Stimulated activated CD8-positive, alpha-beta memory T cell treated with anti-CD3 and anti-CD28 coated beads, Interleukin-15, amount 100 ng/mL, for 24 hours (primary cell): ENCODE measurements around the gene DACH1.

Experiments used
- DNase-seq: peaks from one replicate; pipeline ENCODE4 v3.0.0-alpha.2; 2020; ENCODE audit warnings: low read depth

The DACH1 gene

DNA sequence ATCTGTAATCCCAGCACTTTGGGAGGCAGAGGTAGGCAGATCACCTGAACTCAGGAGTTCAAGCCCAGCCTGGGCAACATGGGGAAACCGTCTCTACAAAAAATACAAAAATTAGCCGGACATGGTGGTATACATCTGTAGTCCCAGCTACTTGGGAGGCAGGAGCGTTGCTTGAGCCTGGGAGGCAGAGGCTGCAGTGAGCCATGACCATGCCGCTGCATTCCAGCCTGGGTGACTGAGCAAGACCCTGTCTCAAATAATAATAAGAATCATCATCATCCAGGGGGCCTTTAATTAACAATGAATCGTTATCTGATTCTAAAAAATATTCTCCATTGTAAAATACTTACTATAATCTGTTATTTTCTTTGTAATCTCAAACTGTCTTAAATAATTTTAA is 283.4 kb downstream of the DACH1 start:
- DNase-seq = no peak

- no peak for DNase-seq
Observed at GRCh38 chr13:71580614-71581013, 286.4 kb downstream of the DACH1 start.

DNA sequence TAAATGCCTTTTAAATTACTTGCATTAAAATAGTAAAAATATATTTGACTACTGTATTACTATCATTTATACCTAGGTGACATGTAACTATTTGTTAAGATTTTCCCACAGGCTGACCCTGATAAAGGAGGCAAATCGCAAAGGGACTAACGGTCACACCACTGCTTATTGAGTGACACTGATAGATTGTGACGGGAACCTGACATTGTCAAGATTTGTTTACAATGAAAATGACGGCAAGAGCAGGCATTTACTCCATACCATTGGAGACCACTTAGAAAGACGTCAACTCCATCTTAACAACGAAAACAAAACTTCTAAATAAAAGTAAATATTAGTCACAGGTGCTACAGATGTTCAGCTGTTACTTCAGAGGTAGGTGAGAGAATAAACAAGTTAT is 289.0 kb downstream of the DACH1 start:
- DNase-seq = no peak

DNA sequence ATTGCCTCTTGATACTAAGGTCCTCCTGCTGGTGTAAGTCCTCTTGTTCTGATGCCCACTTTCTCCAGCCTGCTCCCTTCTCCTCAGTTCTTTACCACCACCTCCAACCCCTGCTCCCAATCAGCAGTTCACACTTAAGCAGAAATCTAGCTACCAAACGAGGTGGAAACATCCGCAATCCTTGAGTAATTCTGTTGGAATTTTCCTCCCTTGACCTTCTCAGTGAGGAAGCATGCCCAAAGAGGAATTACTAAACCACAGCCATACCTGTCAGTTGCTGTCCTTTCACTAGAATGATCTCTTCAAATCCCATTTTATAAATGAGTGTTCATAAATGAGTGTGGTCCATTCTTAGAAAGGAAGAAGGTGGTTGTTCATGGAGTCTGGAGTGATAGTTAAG is 289.9 kb downstream of the DACH1 start:
- no peak for DNase-seq

DNA sequence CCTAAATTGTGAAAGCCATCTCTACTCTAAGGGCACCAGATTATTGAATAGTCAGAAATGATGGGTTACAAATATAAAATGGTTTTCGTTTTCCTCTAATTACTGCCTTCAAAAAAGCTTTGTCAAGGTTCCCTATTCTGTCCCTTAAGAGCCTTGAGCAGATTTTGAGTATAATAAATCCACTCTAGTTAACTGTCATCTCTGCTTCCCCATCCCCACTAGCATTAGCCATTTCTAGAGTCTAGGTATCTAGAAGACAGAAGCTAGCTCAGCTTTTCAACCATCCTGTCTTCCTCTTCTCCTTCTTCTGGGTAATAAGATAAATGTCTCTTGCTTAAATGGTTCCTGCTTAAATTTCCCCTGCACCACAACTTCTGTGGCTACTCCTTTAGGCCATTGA is 290.4 kb downstream of the DACH1 start:
- DNase-seq = no peak

GRCh38 chr13:71546881-71547280 is 320.1 kb downstream of the DACH1 start:
- no peak for DNase-seq

- DNase-seq = no peak
Observed at GRCh38 chr13:71540098-71540497, 326.9 kb downstream of the DACH1 start.

- DNase-seq = no peak
Observed at GRCh38 chr13:71536201-71536600, 330.8 kb downstream of the DACH1 start.

GRCh38 chr13:71524613-71525304 is 342.2 kb downstream of the DACH1 start:
- DNase-seq = no peak

DNA sequence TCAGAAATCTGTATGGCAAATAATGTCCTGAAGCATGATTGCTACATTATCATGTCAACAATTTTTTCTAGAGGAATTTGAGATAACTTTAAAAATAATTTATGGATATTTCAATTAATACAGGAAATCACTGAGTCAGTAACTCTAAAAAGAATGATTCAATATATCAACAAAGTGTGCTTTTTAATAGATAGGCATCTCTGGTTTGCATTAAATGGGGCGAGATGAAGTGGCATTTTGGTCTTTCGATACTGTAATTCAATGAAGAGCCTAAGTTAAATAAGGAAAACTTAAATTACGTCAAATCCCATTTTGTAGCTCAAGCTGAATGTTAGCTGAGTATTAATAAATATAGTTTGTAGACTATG is 342.8 kb downstream of the DACH1 start:
- DNase-seq = no peak

DNA sequence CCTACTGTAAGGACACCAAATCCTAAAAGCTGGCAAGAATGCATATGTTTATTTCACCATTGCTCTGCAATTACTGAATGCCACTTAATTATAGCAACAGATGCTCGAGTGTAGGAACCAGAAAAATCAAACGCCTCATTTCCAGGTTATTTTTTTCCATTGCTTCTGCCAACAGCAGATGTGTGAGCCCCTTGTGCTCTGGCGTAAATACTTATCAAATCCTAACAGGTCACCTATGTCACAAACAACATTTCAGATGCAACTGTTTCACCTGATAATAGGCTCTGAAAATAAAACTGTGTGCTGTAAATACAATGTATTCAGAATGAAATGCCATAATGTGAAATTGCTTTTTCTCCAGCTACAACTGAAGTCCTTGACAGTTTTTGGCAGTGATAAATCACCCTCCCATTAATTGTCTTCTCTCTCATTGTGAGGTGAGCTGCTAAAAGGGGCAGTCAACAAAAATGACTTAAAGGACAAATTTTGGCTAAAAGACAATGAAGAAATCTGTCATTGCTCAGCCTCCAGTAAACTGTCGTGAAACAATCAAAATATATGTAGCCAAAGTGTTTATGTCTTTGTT is 344.0 kb downstream of the DACH1 start:
- no peak for DNase-seq

GRCh38 chr13:71517004-71517403 is 350.0 kb downstream of the DACH1 start:
- no peak for DNase-seq

- no peak for DNase-seq
Observed at GRCh38 chr13:71516521-71516920, 350.5 kb downstream of the DACH1 start.

GRCh38 chr13:71515744-71516038 is 351.3 kb downstream of the DACH1 start:
- no peak for DNase-seq

DNA sequence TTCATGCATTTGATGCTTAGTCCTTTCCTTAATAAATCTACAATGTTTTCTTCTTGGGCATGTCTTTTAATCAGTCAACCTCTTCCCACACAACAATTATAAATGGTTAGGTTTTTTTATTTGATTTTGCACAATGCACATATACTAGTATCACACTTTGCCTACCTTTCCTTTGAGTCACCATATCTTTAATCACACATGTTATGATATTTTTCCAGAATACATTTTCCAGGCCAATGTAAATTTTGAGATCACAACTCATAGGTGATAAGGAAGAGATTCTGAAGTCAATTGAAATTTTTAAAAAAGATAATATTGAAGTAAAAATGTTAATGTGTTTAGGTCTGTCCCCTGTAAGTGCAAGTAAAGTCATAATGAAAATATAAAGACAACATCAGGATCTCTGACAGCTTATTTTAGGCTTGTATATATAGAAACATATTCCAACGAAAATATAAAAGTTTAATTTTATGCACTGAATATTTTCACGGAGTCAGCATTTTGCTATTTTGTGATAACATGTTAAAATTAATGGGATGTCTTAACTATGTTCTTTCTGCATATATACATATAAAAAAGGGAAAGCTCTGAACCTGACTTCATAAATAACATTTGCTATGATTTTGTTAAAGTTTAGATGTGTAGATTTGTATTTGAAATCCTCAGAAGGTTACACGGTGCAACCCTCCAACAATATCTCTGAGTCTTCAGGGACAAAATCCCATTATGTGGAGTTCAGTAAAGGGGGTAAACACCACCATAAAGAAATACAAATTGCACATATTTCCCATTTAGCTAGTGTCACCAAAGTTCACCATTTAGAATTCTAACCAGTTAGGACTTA is 351.9 kb downstream of the DACH1 start:
- DNase-seq = no peak

DNA sequence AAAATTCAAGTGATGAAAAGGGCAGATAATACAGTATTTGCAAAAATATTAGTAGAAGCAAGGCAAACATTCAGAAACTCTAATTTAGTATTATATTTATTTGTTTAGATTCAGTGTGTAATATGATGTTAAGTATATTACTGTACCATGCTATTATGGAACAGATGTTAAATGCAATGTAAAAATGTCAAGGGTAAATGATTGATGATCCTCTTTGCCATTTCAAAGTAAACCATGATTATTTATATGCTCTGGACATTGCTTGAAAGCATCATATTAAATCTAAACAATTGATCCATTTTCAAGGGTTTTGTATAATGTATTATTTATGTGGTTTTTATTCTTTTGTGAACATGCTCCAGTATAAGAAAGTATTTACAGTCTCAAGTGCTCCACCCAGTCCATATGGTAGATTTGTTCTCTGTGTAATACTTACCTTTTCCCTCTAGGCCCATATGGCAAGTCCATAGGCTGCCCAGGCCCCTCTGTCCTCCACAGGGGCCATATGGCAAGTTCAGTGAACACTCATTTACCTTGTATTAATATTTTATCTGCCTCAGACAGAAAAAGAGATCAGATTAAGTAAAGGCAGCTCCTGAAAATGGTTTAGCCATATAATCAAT is 353.5 kb downstream of the DACH1 start:
- DNase-seq = no peak

DNA sequence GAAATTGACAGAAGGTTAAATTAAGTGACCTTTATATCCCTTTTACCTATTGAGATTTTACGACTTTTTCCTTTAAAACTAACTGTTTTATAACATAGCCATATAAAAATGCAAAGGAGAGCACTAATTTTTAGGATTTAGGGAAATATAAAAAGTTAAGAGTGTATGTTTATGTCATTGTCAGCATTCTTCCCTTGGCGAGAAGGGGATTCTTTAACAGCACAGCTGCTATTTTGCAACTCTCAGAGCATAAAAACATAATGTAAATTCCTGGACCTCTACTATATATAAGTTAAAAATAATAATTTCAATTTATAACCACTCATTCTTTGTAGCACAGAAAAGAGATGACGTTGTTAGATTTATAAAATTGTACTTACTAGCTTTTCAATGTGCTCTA is 363.2 kb downstream of the DACH1 start:
- DNase-seq = no peak

- DNase-seq = no peak
Observed at GRCh38 chr13:71499944-71500514, 367.0 kb downstream of the DACH1 start.

DNA sequence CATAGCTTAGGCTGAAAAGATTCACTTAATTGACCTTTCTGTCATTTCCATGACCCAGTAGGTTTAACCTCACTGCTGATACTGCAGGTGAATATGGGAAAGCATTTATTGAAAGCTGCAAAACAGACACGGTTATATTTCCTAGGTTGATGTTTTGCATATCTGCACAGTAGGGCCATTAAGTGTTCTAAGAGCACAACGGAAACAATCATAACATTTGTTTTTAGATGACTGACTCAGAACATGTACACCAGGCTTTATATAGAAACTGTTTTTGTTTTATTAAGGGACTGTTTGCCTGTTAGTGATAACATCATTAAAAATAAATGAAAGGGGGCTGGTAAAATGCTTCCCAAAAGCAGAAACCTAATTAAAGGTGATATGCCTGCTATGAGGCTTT is 367.8 kb downstream of the DACH1 start:
- DNase-seq = no peak

- no peak for DNase-seq
Observed at GRCh38 chr13:71493189-71493588, 373.8 kb downstream of the DACH1 start.

DNA sequence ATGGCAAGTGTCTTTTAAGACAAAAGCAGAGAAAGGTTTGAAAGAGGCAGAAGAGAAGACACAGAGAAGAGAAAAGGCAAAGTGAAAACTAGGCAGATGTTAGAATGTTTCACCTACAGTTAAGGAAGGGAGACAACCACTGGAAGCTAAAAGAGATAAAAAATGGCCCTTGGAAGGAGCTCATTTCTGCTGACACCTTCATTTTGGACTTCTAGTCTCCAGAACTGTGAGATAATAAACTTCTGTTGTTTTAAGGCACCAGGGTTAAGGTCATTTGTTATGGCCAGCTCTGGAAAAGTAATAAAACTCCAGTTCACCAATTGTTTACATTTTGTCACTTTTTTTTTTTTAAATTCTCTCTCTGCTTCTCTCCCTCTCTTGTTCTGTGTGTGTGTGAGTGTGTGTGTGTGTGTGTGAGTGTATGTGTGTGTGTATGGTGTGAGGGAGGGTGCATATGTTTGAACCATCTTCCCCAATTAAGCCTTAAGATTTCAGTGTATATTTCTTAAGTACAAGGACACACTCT is 374.6 kb downstream of the DACH1 start:
- no peak for DNase-seq

- no peak for DNase-seq
Observed at GRCh38 chr13:71491010-71491409, 376.0 kb downstream of the DACH1 start.

DNA sequence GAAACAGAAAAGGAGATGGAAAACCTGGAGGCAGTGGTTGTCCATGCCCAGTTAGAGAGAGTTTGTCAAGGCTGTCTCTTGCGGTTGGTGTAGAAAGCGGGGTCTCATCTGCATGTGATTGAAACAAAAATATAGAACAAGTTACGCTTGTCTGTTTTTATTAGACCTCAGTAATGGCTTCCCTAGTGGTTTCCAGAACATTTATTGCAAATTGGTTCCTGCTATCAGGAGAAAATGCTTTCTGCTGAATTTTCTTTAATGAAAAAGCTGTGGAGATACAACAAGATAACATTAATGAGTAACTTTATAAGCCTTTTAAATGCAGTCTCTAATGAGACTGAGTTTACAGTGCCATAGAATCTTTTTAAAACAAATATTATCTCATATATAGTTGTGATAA is 378.0 kb downstream of the DACH1 start:
- no peak for DNase-seq
